Trophoblast cell (in vitro differentiated cells and primary cell): Measurements from ENCODE around the gene SLC38A7.

Experiments used
- DNase-seq, 2 donors: peaks; one replicate each; pipeline ENCODE4 v3.0.0-alpha.2; 2016
- H2AFZ ChIP-seq: 2 replicates; pipeline ENCODE4 v1.6.1; 2013; ENCODE audit warnings: low read length, moderate library complexity, mild to moderate bottlenecking; ENCODE audit not compliant: insufficient read depth, poor library complexity
- H2AK5ac ChIP-seq: 2 replicates; pipeline ENCODE4 v1.6.1; 2013; ENCODE audit warnings: mild to moderate bottlenecking, low read length
- H2BK120ac ChIP-seq: 2 replicates; pipeline ENCODE4 v1.6.1; 2013; ENCODE audit warnings: low read length, mild to moderate bottlenecking, moderate library complexity; ENCODE audit not compliant: insufficient read depth, poor library complexity
- H2BK12ac ChIP-seq: 2 replicates; pipeline ENCODE4 v1.6.1; 2013; ENCODE audit warnings: mild to moderate bottlenecking, low read length, moderate library complexity
- H2BK5ac ChIP-seq: 2 replicates; pipeline ENCODE4 v1.6.1; 2013; ENCODE audit warnings: low read length, low read depth, moderate library complexity, mild to moderate bottlenecking; ENCODE audit not compliant: poor library complexity
- H3K14ac ChIP-seq: 2 replicates; pipeline ENCODE4 v1.6.1; 2013; ENCODE audit warnings: mild to moderate bottlenecking, low read length
- H3K18ac ChIP-seq: 2 replicates; pipeline ENCODE4 v1.6.1; 2013; ENCODE audit warnings: mild to moderate bottlenecking, low read length
- H3K23ac ChIP-seq: 2 replicates; pipeline ENCODE4 v1.6.1; 2013; ENCODE audit warnings: low read length
- H3K27ac ChIP-seq: 2 replicates; pipeline ENCODE4 v1.5.1; 2013; ENCODE audit warnings: low read depth, mild to moderate bottlenecking, inconsistent platforms, low read length, moderate library complexity
- H3K27me3 ChIP-seq: 2 replicates; pipeline ENCODE4 v1.6.1; 2013; ENCODE audit warnings: inconsistent platforms, mild to moderate bottlenecking, low read length, moderate library complexity; ENCODE audit not compliant: insufficient read depth
- H3K36me3 ChIP-seq, 2 experiments: 1 replicate in 1 of 2; 2 replicates in 1 of 2; pipeline ENCODE4 v1.6.1; 2013; ENCODE audit warnings: low read length in 2 of 2, mild to moderate bottlenecking in 2 of 2, moderate library complexity in 1 of 2; ENCODE audit not compliant: insufficient read depth in 2 of 2, control insufficient read depth in 1 of 2
- H3K4ac ChIP-seq: 2 replicates; pipeline ENCODE4 v1.6.1; 2013; ENCODE audit warnings: low read depth, mild to moderate bottlenecking, low read length, moderate library complexity
- H3K4me1 ChIP-seq, 2 experiments: 1 replicate in 1 of 2; 2 replicates in 1 of 2; pipeline ENCODE4 v1.6.1; 2013; ENCODE audit warnings: low read length in 2 of 2, mild to moderate bottlenecking in 2 of 2, moderate library complexity in 1 of 2; ENCODE audit not compliant: insufficient read depth in 2 of 2, control insufficient read depth in 1 of 2
- H3K4me2 ChIP-seq: 2 replicates; pipeline ENCODE4 v1.6.1; 2013; ENCODE audit warnings: inconsistent platforms, mild to moderate bottlenecking, low read length, moderate library complexity
- H3K4me3 ChIP-seq: 2 replicates; pipeline ENCODE4 v1.5.1; 2013; ENCODE audit warnings: mild to moderate bottlenecking, low read depth, low read length, inconsistent platforms
- H3K79me1 ChIP-seq: one replicate; pipeline ENCODE4 v1.6.1; 2013; ENCODE audit warnings: low read length
- H3K79me2 ChIP-seq: 2 replicates; pipeline ENCODE4 v1.6.1; 2013; ENCODE audit warnings: low read length, mild to moderate bottlenecking; ENCODE audit not compliant: control insufficient read depth, insufficient read depth, poor library complexity
- H3K9ac ChIP-seq: 2 replicates; pipeline ENCODE4 v1.6.1; 2013; ENCODE audit warnings: mild to moderate bottlenecking, low read length
- H3K9me3 ChIP-seq: 2 replicates; pipeline ENCODE4 v1.6.1; 2013; ENCODE audit warnings: low read depth, mild to moderate bottlenecking, control low read depth, inconsistent platforms, low read length; ENCODE audit not compliant: insufficient read depth
- H4K12ac ChIP-seq: 2 replicates; pipeline ENCODE4 v1.6.1; 2013; ENCODE audit warnings: low read depth, mild to moderate bottlenecking, low read length, moderate library complexity
- H4K8ac ChIP-seq: 2 replicates; pipeline ENCODE4 v1.6.1; 2013; ENCODE audit warnings: low read depth, mild to moderate bottlenecking, low read length, moderate library complexity
- H4K91ac ChIP-seq: one replicate; pipeline ENCODE4 v1.6.1; 2013; ENCODE audit warnings: low read depth, mild to moderate bottlenecking, low read length, moderate library complexity
- whole genome bisulfite sequencing: extraction: QIAGEN DNeasy Blood & Tissue Kit; methylation state at CpG from one replicate; pipeline ENCODE4 v1.1.7; 2013; ENCODE audit warnings: missing lambda C conversion rate; ENCODE audit not compliant: insufficient read length, insufficient coverage; ENCODE audit errors: extremely low coverage; 5-methylcytosine and 5-hydroxymethylcytosine counted together

SLC38A7 gene

GRCh38 chr16:58651965-58652348 lies 32.6 kb downstream of the SLC38A7 start:
- H3K18ac ChIP-seq = no peak overlapping the region
- H4K8ac ChIP-seq = no peak overlapping the region
- no peak overlapping the region for H3K4me2 ChIP-seq
- H2AFZ ChIP-seq = no peak overlapping the region
- H3K23ac ChIP-seq = no peak overlapping the region
- peaks cover 2 to 5% of the 10 kb centered on the region in 2 experiments for H3K4me1 ChIP-seq
- H3K27me3 ChIP-seq = no peaks in the 10 kb centered on the region
- H3K4me3 ChIP-seq = no peak overlapping the region
- no peak overlapping the region for H3K14ac ChIP-seq
- no peak overlapping the region for H4K12ac ChIP-seq
- no peaks in the 10 kb centered on the region for H3K79me2 ChIP-seq
- H3K79me1 ChIP-seq = no peaks in the 10 kb centered on the region
- H4K91ac ChIP-seq = no peak overlapping the region
- DNase-seq = no peak
- no peak overlapping the region for H2BK120ac ChIP-seq
- H3K9me3 ChIP-seq = no peaks in the 10 kb centered on the region
- H2BK5ac ChIP-seq = no peak overlapping the region
- H3K27ac ChIP-seq = no peak overlapping the region
- H3K9ac ChIP-seq = no peak overlapping the region
- no peak overlapping the region for H2BK12ac ChIP-seq
- no peaks in the 10 kb centered on the region for H3K36me3 ChIP-seq
- no peak overlapping the region for H2AK5ac ChIP-seq
- no peak overlapping the region for H3K4ac ChIP-seq
- WGBS = no CpG with 5 or more reads among the region's 3 CpGs

- no peaks in the 10 kb centered on the region for H3K36me3 ChIP-seq
- H3K4me1 ChIP-seq = peaks cover 2 to 5% of the 10 kb centered on the region in 2 experiments
- H3K9me3 ChIP-seq = no peaks in the 10 kb centered on the region
- H3K4me2 ChIP-seq = no peak overlapping the region
- H3K27ac ChIP-seq = no peak overlapping the region
- no peak overlapping the region for H2AK5ac ChIP-seq
- no peak overlapping the region for H2AFZ ChIP-seq
- no peak overlapping the region for H2BK5ac ChIP-seq
- WGBS = no CpG with 5 or more reads among the region's 3 CpGs
- H3K23ac ChIP-seq = no peak overlapping the region
- no peak overlapping the region for H3K4ac ChIP-seq
- H4K8ac ChIP-seq = no peak overlapping the region
- no peaks in the 10 kb centered on the region for H3K79me2 ChIP-seq
- H2BK120ac ChIP-seq = no peak overlapping the region
- no peak overlapping the region for H3K18ac ChIP-seq
- H3K9ac ChIP-seq = no peak overlapping the region
- no peak overlapping the region for H3K4me3 ChIP-seq
- H2BK12ac ChIP-seq = no peak overlapping the region
- H4K12ac ChIP-seq = no peak overlapping the region
- no peak overlapping the region for H3K14ac ChIP-seq
- no peaks in the 10 kb centered on the region for H3K27me3 ChIP-seq
- DNase-seq = no peak
- H4K91ac ChIP-seq = no peak overlapping the region
- no peaks in the 10 kb centered on the region for H3K79me1 ChIP-seq
These were observed 34.9 kb downstream of the SLC38A7 start for GRCh38 chr16:58649707-58650106.

- no peak overlapping the region for H3K14ac ChIP-seq
- no peak overlapping the region for H3K23ac ChIP-seq
- H4K91ac ChIP-seq = no peak overlapping the region
- H3K9me3 ChIP-seq = no peaks in the 10 kb centered on the region
- H4K8ac ChIP-seq = no peak overlapping the region
- no peaks in the 10 kb centered on the region for H3K79me2 ChIP-seq
- no peak overlapping the region for H2BK120ac ChIP-seq
- H3K18ac ChIP-seq = no peak overlapping the region
- no peak for DNase-seq
- no peaks in the 10 kb centered on the region for H3K79me1 ChIP-seq
- no peak overlapping the region for H3K4me2 ChIP-seq
- no peak overlapping the region for H2AK5ac ChIP-seq
- H3K4me1 ChIP-seq = no peaks in the 10 kb centered on the region
- no peak overlapping the region for H3K4ac ChIP-seq
- no peak overlapping the region for H3K4me3 ChIP-seq
- no peaks in the 10 kb centered on the region for H3K27me3 ChIP-seq
- H3K27ac ChIP-seq = no peak overlapping the region
- WGBS = no CpG with 5 or more reads among the region's 4 CpGs
- no peak overlapping the region for H4K12ac ChIP-seq
- H3K36me3 ChIP-seq = no peaks in the 10 kb centered on the region
- peak overlapping the region; percentile 65 for H3K9ac ChIP-seq
- no peak overlapping the region for H2AFZ ChIP-seq
- H2BK12ac ChIP-seq = no peak overlapping the region
- H2BK5ac ChIP-seq = no peak overlapping the region
These were observed 37.5 kb downstream of the SLC38A7 start for GRCh38 chr16:58647107-58647506.

GRCh38 chr16:58644765-58645487 lies 39.6 kb downstream of the SLC38A7 start:
- Histone ChIP-seq H4K8ac (no peak overlapping the region), H4K12ac (no peak overlapping the region), H2BK12ac (no peak overlapping the region), H2BK120ac (no peak overlapping the region), H3K4me3 (no peak overlapping the region), H2AK5ac (no peak overlapping the region), H3K14ac (no peak overlapping the region), H3K27me3 (no peaks in the 10 kb centered on the region), H3K4me2 (no peak overlapping the region), H3K18ac (no peak overlapping the region), H3K36me3 (no peaks in the 10 kb centered on the region), H3K4ac (no peak overlapping the region), H3K9ac (no peak overlapping the region), H3K4me1 (no peaks in the 10 kb centered on the region), H3K79me2 (no peaks in the 10 kb centered on the region), H2BK5ac (no peak overlapping the region), H3K9me3 (no peaks in the 10 kb centered on the region), H3K27ac (no peak overlapping the region), H3K79me1 (no peaks in the 10 kb centered on the region), H4K91ac (no peak overlapping the region), H3K23ac (no peak overlapping the region), H2AFZ (no peak overlapping the region)
- no CpG with 5 or more reads among the region's 8 CpGs for WGBS
- DNase-seq = peak; percentile 64 to 69
